Stimulated activated naive CD4-positive, alpha-beta T cell treated with Interleukin-2 at 50 U/mL for 16 hours (primary cell): ENCODE results near the gene IGFBP2.

Source experiments
- DNase-seq: peaks from one replicate; lab custom pipeline; 2025; lab: John Stamatoyannopoulos, UW

Gene IGFBP2

DNA sequence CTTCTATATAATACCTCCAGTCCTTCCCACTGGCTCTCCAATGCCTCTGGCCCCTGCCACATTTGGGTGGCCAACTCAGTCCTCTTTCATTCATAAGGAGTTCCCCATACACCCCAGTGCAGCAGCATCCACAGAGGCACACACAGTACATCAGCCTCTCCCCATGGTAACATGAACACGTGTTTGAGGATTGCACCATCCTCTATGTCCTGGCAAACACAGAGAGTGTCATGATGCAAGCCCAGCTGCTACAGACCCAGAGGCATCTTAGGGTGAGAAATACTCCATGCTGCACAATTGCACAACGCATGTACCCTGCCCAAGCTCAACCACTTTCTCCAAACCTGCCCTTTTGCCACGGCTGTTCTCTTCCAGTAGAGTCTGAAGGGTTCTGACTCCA is 50.6 kb downstream of the IGFBP2 start:
- DNase-seq: no peak

DNA sequence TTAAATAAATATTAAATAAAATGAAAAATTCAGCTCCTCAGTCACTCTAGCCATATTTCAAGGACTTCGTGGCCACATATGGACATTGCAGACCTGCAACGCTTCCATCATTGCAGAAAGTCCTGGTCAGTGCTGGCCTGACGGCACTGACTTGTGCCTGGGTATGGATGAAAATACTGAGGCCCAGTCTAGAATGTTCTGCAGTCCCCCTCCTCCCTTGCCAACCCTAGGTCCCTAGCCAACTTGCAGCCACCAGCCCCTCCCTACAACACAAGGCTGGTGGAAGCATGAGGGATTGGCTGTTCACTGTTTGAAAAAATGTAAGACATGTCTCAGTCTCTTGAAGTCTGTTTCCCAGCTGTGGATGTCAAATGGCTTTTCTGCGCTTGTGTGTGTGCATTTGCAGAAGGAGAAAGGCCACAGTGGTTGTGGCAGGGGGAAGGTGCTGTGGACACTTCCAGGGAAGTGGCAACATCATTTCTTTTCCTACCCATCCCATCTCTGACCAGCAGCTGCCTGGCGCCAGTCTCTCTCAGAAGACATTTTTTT is 52.2 kb downstream of the IGFBP2 start:
- DNase-seq: no peak

DNA sequence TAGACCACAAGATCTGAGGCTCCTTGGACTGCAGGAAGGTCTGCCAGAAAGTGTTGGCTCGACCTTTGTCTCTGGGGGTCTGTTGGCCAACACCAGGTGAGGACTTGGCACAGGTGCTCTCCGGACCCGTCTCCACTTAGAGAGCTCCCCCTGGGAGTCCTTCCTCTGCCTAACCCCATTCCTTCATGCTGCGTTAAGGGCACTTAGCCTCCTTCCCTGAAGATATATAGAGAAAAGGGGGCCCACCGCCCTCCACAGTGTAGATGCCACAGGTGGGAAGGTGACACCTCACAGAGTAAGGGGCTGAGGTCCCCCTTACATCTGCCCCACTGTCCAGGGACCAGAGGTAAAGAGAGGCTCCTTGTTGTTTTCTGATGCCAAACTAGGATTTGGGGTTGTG is 53.9 kb downstream of the IGFBP2 start:
- no peak for DNase-seq

DNA sequence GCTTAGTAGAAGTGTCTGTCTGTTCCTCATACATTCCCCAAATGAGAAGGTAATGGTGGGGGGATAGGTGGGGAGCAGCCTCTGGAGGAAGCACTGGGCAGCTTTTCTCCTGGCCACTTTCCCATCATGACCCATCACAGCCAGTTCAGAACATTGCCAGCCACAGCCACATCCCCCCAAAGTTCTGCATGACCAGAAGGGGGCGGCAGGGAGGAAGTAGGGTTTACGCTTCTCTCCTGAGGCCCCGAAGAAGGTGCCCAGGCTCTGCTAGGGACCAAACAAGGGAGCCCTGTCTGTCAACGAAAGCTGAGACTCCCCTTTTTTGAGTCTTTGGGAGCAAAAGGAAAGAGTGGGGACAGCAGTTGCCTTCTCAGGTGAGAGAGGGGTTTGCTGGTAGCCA is 54.4 kb downstream of the IGFBP2 start:
- DNase-seq: no peak

DNA sequence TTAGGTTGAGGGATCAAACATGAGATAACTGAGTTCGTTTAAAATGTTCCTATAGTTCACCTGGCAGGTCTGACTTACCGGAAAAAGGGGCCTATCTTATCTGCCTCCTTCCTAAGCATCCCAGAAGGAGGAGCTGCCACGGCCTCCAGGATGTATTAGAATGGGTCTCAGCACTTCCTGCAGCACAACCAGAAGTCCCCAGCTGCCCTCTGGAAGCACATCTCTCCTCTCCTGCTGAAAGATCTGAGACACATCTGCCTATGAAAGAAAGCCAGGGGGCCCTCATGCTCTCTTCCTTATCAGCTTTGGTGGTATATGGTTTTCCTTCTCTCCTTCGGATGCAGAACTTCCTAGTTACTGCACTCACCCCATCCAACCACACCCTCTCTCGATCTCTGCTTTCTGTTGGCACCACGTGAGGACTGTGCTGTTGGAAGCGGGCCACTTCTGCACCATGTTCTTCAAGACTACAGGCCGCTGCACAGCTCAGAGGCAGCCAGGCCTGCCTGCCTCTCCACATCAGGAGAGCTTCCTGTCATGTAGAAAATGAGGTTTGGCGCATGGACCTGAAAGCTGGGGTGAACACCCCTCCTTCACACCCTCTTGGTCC is 55.6 kb downstream of the IGFBP2 start:
- DNase-seq: no peak

DNA sequence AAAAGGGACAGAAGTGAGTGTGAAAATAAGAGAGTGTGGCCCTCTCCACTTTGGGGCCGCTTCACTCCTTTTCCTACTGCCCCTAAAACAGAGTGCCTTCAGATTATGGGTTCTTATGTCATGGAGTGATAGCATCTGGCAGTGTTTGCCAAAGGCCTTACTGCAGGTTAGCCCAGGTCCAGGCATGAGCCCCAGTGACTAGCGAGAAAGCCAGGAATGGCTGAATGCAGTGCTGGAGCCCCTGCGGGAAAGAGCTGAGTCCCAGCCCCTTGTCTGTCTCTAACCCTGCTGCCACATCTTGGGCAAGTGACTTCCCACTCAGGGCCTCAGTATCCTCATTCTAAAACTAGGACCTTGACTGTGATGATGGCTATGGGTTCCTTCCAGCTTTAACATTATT is 56.2 kb downstream of the IGFBP2 start:
- no peak for DNase-seq

DNA sequence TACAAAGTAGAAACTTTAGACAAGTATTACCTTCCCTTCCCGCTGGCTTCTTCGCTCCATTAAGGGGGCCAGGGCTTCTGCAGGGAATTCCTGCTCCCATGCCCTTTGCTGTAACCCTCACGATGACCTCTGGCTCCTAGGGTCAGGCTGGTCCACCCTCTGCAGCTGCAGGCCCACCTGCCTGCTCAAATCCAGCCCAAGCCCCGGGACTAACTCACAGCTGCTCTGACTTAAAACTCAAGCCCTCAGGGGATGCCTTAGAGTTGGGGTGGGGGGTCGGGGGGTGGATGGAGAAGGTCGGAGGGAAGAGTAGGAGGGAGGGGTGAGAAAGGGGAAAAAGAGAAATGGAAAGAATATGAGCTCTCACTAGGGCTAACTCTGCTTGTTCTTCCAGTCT is 57.2 kb downstream of the IGFBP2 start:
- no peak for DNase-seq

DNA sequence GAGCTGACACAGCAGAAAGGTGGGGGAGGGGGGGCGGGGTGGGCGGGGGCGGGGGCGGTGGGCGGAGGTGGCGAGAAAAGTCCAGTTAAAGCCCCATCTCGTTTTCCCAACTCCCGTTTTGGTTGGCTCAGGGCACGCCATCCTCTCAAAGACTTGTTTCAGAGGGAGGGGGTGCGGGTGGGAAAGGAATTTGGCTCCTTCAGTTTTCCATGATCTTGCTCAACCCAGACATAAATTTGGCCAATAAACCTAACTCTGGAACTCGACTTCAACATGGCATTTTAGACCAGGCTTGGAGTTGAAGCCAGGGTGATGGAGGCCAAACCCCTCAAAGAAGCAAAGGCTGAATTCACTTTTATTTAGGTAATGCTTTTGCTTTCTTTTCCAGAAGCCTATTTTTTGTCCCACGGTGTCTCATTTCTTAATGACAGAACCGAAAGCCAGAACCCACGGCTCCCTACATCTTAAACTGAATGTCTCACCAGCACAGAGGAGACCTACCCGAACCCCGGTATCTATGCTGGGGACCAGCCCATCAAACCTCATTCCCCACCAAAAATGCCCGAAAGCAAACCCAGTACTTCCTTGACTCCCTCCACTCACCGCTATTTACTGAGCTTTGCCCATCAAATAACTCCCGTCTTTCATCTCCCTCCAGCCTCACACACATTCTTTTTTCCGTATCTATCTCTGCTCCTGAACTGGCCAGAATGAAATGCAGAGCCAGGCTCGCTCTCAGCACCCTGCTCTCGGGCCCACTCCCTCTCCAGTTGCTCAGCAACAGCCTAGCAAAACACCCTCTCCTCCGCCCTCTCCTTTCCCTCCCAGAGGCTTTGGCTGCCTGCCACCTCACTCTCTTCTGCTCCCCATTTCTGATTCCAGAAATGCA is 57.9 kb downstream of the IGFBP2 start:
- no peak for DNase-seq

DNA sequence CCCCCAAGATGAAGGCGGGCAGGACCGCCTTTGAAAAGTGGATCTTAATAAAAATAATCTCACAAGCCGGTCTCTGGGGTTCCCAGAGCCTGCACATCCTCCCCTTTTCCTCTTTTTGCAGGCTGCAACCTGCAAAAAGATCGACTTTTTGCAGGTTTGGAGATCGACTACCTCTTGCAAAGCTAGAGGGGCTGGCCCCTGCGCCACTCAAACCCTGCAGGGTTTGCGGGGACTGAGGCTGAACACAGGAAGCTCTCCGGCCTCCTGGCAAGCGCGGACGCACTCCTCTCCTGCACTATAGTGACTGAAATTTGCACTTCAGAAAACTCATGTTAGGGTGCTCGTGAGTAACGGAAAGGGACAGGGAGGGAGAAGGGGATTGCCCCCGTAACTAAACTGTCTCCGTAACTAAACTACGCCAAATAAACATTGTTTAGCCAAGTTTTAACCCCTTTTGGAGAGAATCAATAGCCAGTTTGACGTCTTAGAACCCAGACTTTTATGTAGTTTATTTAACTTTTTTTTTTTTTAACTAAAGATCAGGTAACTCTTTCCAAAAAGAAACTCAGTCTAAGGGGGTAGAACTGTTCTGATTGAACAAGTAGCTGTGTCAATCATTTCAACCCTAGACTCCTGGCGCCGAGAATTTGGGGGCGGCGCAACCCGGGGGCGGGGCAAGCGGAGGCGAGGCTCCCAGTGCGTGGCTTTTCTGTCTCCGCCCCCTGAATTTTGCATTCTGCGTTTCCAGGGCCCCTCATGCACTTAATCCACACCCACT is 59.6 kb downstream of the IGFBP2 start:
- DNase-seq: peak; percentile 7

DNA sequence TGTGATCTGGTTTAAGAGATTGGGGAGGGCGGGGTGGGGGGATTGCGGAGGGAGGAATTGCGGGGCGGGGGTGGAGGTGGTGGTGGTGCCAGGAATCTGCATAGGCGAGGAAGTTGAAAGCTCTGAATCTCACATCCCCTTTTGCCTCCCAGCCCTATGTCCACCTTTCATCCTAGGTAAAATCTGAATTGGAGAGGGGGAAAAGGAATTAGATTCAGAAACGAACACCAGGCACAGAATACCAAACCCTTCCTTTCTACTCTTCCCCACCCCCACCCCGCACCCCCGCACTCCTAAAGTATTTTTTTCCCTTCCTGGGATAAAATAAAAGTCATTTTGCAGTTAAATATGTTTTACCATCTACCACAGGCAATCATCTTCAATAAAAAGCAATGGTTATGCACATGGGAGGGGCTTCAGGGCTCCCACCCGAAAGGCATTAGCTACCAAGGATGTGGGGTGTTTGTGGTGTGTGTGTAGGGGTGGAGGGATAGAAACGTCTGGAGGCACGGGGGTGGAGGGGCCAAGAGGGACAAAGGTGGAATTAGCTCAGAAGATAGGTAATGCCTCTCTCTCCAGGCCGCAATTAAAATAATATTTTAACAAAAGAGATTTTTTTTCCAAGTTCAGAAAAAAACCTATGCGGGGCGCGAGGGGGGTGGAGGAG is 60.3 kb downstream of the IGFBP2 start:
- DNase-seq: no peak

DNA sequence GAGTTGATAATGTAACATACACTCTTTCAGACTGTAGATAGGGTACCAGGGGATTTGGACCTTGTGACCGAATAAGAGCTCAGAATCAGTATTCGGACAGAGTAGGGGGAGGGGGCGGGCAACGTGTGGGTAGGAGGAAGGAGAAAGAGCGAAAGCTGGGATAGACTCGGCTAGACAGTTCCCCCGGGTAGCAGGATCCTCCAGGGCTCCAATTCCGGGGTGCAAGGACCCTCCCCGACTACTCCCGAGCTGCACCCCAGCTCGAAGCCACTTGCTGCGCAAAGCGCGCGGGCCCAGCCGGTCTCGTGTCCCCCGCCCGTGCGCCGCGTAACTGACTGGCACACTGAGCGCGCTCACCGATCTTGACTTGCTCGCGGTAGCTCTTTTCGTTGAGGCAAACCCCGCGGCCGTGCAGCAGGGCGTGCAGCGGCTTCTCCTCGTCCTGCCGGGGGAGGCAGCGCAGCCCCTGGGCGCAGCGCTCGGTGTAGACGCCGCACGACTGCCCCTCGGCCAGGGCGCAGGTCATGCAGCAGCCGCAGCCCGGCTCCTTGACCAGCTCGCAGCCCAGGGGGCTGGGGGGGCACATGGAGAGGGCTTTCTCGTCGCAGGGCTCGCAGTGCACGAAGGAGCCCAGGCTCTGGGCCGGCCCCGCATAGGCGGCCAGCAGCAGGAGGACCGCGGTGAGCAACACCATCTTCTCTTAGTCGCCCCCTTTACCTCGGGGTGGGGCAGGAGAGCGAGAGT is 61.0 kb downstream of the IGFBP2 start:
- DNase-seq: no peak

DNA sequence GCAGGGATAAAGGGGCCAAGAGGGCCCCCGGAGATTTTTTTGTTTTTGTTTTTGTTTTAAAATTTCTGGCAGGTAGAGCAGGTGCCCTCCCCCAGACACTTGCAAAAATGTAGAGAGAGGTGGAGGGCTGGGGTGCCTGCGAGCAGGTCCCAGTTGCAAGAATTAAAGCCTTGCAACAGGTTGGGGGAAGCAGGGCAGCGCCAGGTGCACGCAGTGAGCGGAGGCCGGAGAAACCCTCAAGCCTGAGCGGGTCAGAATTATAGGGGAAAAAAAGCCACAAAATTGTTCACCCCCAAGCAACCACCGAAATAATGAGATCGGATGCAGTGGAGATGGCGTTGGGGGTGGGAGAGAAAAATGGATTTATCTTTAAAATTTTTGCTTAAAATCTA is 61.6 kb downstream of the IGFBP2 start:
- no peak for DNase-seq

DNA sequence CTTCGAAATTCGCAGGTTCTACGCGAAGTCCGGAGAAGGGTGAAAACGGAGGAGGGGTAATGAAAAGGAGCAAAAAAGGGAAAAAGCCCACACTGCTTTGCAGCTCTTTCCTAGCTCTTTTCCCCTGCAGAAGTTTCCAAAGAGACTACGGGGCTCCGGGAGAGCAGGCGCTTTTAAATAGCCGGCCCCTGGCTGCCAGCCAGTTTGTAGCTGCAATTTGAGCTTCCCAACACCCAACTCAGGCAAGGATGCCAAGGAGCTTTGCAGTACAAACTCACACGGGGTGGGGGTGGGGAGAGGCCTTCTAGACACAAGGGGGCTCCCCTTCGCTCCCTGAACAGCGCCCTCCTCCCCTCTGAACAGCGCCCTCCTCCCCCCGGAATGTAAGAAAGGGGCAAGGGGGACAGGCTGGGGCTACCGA is 62.2 kb downstream of the IGFBP2 start, which contains the start of gene IGFBP5:
Gene IGFBP5 (minus strand): TSS at position 149 of the 421 bp plus-strand sequence. CDS start 774 bp downstream, outside the sequence.
- DNase-seq: no peak

DNA sequence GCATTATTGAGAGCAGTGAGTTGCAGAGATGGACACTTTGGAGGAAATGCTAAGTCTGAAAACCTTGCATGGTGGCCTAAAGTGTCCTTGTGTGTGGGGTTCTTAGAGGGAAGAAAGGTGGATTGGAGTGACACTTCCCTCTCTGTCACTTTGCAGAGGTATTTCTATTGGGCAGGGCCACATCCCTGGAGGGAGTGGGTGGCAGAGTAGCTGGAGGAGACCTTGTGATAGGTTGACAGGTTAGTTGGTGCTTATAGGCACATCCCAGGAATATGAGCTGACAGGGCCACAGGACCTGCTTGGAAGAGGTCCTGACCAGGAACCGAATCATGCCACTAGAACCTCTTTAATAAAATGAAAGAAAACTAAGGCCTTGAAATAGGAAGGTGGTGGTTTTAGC is 63.1 kb downstream of the IGFBP2 start:
- DNase-seq: no peak

DNA sequence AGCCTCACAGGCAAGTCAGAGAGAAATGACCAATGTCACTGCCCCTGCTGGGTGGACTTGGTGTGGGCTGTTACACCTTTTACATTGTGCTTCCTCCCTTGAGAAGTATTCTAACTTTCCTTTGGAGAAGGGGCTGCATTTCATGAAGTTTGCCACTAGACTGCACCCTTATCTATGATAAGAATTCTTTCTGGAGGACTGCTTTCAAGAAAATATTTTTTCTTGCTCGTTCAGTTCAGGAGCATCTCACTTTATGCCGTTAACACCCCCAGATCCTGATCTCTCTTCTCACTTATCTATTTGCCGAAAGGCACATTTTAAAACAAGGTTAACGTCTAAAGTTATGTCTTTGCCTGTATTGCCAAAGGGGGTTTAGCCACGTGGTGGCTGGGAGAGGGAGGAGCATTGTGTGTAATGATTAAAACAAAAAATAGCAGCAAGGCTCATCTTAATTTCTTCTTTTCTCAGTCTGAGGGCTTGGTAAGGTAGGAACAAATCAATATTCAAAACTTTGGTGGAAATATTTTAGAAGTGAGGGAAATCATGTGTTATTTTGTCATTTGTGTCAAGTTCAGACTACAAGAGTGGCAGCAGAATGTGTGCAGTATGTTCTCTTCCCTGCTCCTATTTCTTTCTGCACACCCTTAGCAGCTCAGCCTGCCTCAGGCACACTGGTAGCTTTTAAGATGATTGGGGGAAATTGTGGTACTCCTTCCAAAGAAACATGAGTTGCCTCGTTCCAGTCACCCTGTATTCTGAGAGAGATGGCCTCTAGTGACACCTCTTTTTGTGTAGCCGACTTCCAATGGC is 63.7 kb downstream of the IGFBP2 start:
- no peak for DNase-seq

DNA sequence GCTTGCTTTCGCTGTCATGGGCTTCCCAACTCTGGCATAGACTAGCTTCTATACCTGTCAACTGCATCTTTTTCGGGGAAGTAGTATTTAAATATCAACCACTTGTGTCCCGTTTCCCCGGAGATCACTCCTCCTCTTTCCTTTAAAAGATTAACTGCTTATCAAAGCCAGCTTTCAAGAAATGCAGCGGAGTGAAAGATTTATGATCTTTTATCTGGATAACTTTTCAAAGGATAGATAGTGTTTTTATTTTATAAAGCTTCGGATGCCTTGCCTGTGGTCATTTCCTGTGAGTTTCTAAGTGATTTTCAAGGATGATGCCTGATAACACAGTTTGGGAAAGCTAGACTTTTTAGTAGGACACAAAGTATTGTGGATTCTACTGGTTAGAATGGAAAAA is 65.1 kb downstream of the IGFBP2 start:
- no peak for DNase-seq

DNA sequence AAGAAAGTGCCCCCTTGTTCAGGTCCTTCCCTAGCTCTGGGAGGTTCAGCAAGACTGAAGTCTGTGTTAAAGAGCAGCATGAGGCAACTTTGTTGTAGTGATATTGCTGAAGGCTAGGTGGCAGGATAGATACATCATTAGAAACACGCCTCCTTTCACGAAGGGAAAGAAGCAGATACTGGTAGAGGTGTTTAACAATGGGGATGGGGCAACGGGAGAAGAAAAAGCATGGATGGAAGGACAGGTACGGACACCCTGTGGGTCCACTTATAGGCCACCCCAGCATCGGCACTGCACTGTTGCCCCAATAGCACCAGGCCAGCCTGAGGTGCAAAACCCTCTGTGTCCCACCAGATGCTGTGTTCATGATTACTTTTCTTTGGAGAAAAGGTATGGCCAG is 65.7 kb downstream of the IGFBP2 start:
- no peak for DNase-seq

DNA sequence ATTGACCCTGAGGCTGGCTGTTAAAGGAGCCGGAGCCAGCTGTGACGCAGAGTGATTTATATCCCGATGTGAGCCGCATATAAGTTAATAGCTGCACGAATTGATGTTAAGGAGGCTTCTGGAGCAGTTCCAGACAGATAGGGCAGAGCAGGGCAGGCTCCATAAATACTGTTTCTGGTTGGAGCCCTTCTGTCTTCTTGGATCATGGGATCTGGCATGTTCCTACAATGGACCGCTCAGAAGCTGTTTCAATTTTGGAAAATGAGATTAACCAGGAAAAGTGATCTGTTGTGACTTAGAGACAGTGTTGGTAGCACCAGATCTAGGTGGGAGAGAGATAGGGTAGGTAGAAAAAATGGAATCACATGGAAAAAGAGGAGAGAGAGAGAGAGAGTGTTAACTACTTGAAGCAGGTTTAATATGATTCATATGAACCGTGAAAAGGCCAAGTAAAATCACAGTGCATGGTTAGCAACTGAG is 66.9 kb downstream of the IGFBP2 start:
- DNase-seq: no peak

DNA sequence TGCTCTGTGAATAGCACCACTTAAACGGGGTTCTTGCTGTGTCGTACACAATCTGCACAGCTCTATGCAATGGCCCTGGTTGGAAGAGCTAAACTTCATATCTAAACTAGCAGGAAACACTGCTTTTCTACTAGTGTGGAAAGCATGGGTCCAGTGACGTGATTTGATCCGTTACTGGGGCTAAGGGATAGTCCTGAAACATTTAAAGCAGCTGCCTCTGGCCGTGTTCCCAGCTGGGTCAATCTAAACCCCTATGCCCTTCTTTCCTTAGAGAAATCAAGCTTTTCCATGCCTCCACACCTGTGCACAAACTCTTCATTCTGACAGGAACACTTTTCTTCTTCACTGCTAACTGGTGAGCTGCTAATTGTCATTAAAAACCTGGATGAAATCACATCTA is 67.6 kb downstream of the IGFBP2 start:
- DNase-seq: no peak

DNA sequence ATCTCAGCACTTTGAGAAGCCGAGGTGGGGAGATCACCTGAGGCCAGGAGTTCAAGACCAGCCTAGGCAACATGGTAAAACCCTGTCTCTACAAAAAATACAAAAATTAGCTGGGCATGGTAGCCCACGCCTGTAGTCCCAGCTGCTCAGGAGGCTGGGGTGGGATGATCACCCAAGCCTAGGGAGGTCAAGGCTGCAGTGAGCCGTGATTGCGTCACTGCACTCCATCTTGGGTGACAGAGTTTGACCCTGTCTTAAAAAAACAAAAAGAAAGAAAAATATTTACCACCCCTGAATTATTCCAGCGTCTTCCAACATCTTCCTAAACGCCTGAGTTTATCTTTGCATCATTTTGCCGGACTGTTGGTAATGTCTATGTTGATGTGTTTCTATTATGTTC is 68.3 kb downstream of the IGFBP2 start:
- no peak for DNase-seq
